Transverse colon (tissue), 4 donors: Measurements from ENCODE around the gene INO80.

Experiments used
- CTCF ChIP-seq, 5 experiments: fragments of 200-600 bp in 3 of 5; fragments of 450-650 bp in 2 of 5; sonication (generic) in 3 of 5; IDR thresholded peaks; 1 replicate in 2 of 5; 2 replicates in 3 of 5; pipeline ENCODE4 v1.5.1; 2016 to 2017; ENCODE audit warnings: antibody characterized with exemption in 5 of 5, inconsistent platforms in 3 of 5, mild to moderate bottlenecking in 2 of 5, moderate library complexity in 1 of 5
- POLR2A ChIP-seq: fragments of 450-650 bp; IDR thresholded peaks from one replicate; pipeline ENCODE4 v1.6.1; 2016; ENCODE audit warnings: antibody characterized with exemption, mild to moderate bottlenecking, moderate library complexity
- POLR2AphosphoS5 ChIP-seq, 3 donors: sonication (generic); formaldehyde crosslinking; IDR thresholded peaks; one replicate each; pipeline ENCODE4 v1.6.1; 2016; ENCODE audit warnings: antibody characterized with exemption in 3 of 3

GRCh38 chr15:40944510-40945296 is 171.4 kb downstream of the INO80 start:
- TF ChIP-seq POLR2AphosphoS5 (IDR thresholded peaks at IDR 0.05): no peak
- TF ChIP-seq CTCF (IDR thresholded peaks at IDR 0.05): no peak
- no peak for TF ChIP-seq POLR2A
